Endothelial cell (in vitro differentiated cells): ENCODE results near the gene HSPA1A. TPM values are rescaled to one million over a fixed set of nuclear protein-coding genes. Genes with fewer than 3 reads are reported as not detected.

Experiments
- DNase-seq: peaks from one replicate; pipeline ENCODE4 v3.0.0; 2021; ENCODE audit warnings: low spot score
- H3K27ac Mint-ChIP-seq: one replicate; pipeline ENCODE4 v1.8.0; 2021; ENCODE audit warnings: mixed read lengths, inconsistent platforms; ENCODE audit not compliant: unreplicated experiment
- H3K27me3 Mint-ChIP-seq: one replicate; pipeline ENCODE4 v1.8.0; 2021; ENCODE audit warnings: mild to moderate bottlenecking, moderate library complexity, mixed read lengths, inconsistent platforms; ENCODE audit not compliant: unreplicated experiment
- H3K36me3 Mint-ChIP-seq: one replicate; pipeline ENCODE4 v1.8.0; 2021; ENCODE audit warnings: mild to moderate bottlenecking, low read depth, mixed read lengths, inconsistent platforms; ENCODE audit not compliant: unreplicated experiment
- H3K4me1 Mint-ChIP-seq: one replicate; pipeline ENCODE4 v1.8.0; 2021; ENCODE audit warnings: mild to moderate bottlenecking, mixed read lengths, inconsistent platforms; ENCODE audit not compliant: unreplicated experiment
- H3K4me3 Mint-ChIP-seq: one replicate; pipeline ENCODE4 v1.8.0; 2021; ENCODE audit warnings: mild to moderate bottlenecking, mixed read lengths, inconsistent platforms; ENCODE audit not compliant: unreplicated experiment
- H3K9me3 Mint-ChIP-seq: one replicate; pipeline ENCODE4 v1.8.0; 2021; ENCODE audit warnings: mixed read lengths, inconsistent platforms; ENCODE audit not compliant: unreplicated experiment
- total RNA-seq: library from RNA; stranded (reverse); fragmentation: NEBNext Ultra II Directional; extraction: Animal tissue kit (Norgen Biotek cat#: 25700); gene quantifications from one replicate; pipeline ENCODE4 v1.2.1, GENCODE V29; 2021; ENCODE audit not compliant: unreplicated experiment
- TF ChIP-seq, protein P1 (sequence below): fragments of 200-600 bp; sonication (generic); IDR thresholded peaks from one replicate; pipeline ENCODE4 v1.5.0; 2021; ENCODE audit warnings: antibody characterized with exemption; ENCODE audit not compliant: unreplicated experiment

HSPA1A gene
- total RNA-seq, 1 donor from 2014 or later = 27.2 TPM

DNA sequence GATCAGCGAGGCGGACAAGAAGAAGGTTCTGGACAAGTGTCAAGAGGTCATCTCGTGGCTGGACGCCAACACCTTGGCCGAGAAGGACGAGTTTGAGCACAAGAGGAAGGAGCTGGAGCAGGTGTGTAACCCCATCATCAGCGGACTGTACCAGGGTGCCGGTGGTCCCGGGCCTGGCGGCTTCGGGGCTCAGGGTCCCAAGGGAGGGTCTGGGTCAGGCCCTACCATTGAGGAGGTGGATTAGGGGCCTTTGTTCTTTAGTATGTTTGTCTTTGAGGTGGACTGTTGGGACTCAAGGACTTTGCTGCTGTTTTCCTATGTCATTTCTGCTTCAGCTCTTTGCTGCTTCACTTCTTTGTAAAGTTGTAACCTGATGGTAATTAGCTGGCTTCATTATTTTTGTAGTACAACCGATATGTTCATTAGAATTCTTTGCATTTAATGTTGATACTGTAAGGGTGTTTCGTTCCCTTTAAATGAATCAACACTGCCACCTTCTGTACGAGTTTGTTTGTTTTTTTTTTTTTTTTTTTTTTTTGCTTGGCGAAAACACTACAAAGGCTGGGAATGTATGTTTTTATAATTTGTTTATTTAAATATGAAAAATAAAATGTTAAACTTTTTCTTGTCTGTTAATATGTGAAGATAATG is 14.4 kb downstream of the HSPA1A start:
- Mint-ChIP-seq H3K4me3 (peak overlapping the region; percentile 91), H3K36me3 (no peaks in the 10 kb centered on the region), H3K9me3 (no peaks in the 10 kb centered on the region), H3K27me3 (peaks cover 3% of the 10 kb centered on the region), H3K4me1 (peaks cover 17% of the 10 kb centered on the region), H3K27ac (peak overlapping the region; percentile 51)
- TF ChIP-seq, protein P1, sequence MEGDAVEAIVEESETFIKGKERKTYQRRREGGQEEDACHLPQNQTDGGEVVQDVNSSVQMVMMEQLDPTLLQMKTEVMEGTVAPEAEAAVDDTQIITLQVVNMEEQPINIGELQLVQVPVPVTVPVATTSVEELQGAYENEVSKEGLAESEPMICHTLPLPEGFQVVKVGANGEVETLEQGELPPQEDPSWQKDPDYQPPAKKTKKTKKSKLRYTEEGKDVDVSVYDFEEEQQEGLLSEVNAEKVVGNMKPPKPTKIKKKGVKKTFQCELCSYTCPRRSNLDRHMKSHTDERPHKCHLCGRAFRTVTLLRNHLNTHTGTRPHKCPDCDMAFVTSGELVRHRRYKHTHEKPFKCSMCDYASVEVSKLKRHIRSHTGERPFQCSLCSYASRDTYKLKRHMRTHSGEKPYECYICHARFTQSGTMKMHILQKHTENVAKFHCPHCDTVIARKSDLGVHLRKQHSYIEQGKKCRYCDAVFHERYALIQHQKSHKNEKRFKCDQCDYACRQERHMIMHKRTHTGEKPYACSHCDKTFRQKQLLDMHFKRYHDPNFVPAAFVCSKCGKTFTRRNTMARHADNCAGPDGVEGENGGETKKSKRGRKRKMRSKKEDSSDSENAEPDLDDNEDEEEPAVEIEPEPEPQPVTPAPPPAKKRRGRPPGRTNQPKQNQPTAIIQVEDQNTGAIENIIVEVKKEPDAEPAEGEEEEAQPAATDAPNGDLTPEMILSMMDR = no peak
- DNase-seq = no peak

DNA sequence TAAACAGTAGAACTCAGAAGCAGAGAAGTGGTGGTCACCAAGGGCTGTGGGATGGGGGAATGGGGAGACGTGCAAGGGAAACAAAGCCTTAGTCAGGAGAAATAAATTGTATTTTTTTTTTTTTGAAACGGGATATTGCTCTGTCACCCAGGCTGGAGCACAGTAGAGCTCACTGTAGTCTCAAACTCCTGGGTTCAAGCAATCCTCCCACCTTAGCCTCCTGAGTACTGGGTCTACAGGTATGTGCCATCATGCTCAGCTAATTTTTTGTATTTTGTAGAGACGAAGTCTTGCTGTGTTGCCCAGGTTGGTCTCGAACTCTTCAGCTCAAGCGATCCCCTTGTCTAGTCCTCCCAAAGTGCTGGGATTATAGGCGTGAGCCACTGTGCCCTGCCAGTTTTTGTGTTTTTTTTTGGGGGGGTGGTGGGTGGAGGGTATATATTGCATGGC is 15.6 kb downstream of the HSPA1A start:
- TF ChIP-seq, protein P1 = no peak
- Mint-ChIP-seq H3K27me3 (peaks cover 3% of the 10 kb centered on the region), H3K9me3 (no peaks in the 10 kb centered on the region), H3K36me3 (no peaks in the 10 kb centered on the region), H3K4me3 (peak overlapping the region; percentile 91), H3K4me1 (peaks cover 7% of the 10 kb centered on the region), H3K27ac (no peak overlapping the region)
- DNase-seq = no peak

DNA sequence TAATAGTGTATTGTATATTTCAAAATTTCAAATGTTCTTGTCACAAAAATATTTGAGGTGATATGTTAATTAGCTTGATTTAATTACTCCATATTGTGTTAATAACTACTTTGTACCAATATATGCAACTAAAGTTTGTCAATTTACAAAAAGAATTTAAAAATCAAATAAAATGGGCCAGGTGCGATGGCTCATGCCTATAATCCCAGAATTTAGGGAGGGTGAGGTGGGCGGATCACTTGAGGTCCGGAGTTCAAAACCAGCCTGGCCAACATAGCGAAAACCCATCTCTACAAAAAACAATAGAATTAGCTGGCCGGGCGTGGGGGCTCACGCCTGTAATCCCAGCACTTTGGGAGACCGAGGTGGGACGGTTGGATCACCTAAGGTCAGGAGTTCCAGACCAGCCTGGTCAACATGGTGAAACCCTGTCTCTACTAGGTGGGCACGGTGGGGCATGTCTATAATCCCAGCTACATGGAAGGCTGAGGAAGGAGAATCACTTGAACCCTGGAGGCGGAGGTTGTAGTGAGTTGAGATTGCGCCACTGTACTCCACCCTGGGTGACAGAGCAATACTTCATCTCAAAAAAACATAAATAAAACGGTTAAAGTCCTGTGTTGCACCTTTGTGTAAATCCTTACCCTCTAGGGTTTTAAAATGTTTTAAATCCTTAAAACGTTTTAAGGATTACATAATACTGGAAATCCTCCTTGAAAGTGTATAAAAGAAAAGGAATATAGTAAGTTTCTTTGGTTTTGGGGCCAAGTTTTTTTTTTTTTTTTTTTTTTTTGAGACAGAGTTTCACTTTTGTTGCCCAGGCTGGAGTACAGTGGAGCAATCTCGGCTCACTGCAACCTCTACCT is 16.2 kb downstream of the HSPA1A start:
- Mint-ChIP-seq H3K4me3 (peak overlapping the region; percentile 91), H3K27me3 (peaks cover 3% of the 10 kb centered on the region), H3K4me1 (peaks cover 14% of the 10 kb centered on the region), H3K9me3 (no peaks in the 10 kb centered on the region), H3K36me3 (no peaks in the 10 kb centered on the region), H3K27ac (no peak overlapping the region)
- DNase-seq = no peak
- TF ChIP-seq, protein P1 = no peak

DNA sequence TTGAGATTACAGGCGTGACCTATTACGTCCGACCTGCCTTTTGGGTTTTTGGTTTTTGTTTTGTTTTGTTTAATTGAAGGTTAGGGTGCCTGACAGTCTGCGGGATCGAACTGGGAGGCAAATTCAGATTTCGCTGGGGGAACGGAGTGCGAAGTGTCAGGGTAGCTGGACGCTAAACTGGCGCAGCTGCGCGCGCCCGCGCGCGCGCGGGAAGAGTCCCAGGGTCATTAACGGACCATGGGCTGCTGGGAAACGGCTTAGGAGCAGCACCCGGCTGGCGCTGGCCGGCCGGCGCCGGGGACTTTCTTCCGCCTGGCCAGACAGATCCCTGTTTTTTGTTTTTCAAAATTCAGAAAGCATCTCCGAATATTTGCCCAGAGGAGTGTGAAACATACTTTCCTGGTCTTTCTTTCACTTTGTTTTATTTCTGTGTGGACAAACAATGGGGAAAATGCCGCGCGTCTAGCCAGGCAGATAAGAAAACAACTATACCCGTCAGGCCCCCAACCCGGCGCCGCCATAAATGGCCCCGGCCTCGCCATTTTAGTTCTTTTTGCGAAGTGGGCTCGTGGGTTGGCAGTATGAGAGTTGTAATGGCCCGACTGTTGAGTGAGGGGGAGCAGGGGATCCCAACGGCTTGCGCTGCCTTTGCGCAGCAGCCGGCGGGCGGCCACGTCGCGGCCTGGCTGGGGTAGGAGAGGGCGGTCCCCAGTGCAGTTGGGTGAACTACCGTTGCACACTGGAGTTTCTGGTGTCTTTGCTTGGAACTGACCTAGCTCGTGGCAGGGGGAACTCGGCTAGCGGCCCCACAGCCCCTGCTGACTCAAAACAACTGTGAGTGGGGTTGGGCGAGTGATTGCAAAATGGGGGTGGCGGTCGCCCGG is 19.3 kb downstream of the HSPA1A start:
- Mint-ChIP-seq H3K36me3 (peaks cover 14% of the 10 kb centered on the region), H3K27me3 (peaks cover 2% of the 10 kb centered on the region), H3K27ac (peak overlapping the region; percentile 97), H3K4me3 (peak overlapping the region; percentile 98), H3K4me1 (peaks cover 24% of the 10 kb centered on the region), H3K9me3 (no peaks in the 10 kb centered on the region)
- TF ChIP-seq, protein P1 = no peak
- peak; percentile 72 for DNase-seq
